Breast epithelium (tissue), 3 donors: ENCODE measurements around the gene LCK.

ENCODE experiments used
- POLR2AphosphoS5 ChIP-seq, 3 donors: sonication (generic); formaldehyde crosslinking; IDR thresholded peaks; one replicate each; pipeline ENCODE4 v1.6.1; 2017; ENCODE audit warnings: antibody characterized with exemption in 3 of 3
- TF ChIP-seq, protein P1 (sequence below), 3 donors: fragments of 450-650 bp; IDR thresholded peaks; one replicate each; pipeline ENCODE4 v1.5.1; 2016 to 2017; ENCODE audit warnings: antibody characterized with exemption in 3 of 3, mild to moderate bottlenecking in 3 of 3, moderate library complexity in 3 of 3

DNA sequence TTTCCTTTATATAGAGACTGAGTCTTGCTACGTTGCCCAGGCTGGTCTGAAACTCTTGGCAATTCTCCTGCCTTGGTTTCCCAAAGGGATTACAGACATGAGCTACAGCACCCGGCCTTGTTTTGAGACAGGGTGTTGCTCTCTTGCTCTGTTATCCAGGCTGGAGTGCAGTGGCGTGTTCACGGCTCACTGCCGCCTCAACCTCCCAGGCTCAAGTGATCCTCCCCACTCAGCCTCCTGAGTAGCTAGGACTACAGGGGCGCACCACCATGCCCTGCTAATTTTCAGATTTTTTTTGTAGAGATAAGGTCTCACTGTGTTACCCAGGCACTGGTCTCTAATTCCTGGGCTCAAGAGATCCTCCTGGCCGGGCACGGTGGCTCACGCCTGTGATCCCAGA is 14.8 kb downstream of the LCK start:
- TF ChIP-seq POLR2AphosphoS5 (IDR thresholded peaks at IDR 0.05): no peak
- TF ChIP-seq, protein P1, sequence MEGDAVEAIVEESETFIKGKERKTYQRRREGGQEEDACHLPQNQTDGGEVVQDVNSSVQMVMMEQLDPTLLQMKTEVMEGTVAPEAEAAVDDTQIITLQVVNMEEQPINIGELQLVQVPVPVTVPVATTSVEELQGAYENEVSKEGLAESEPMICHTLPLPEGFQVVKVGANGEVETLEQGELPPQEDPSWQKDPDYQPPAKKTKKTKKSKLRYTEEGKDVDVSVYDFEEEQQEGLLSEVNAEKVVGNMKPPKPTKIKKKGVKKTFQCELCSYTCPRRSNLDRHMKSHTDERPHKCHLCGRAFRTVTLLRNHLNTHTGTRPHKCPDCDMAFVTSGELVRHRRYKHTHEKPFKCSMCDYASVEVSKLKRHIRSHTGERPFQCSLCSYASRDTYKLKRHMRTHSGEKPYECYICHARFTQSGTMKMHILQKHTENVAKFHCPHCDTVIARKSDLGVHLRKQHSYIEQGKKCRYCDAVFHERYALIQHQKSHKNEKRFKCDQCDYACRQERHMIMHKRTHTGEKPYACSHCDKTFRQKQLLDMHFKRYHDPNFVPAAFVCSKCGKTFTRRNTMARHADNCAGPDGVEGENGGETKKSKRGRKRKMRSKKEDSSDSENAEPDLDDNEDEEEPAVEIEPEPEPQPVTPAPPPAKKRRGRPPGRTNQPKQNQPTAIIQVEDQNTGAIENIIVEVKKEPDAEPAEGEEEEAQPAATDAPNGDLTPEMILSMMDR (IDR thresholded peaks at IDR 0.05): no peak
